ENCODE data around the gene PRDM7. TPM values are rescaled to one million over a fixed set of nuclear protein-coding genes. Genes with fewer than 3 reads are reported as not detected.

The PRDM7 gene
- total and polyA plus RNA-seq, 2 of the 4 experiments (the other 2 are of a cell fraction), result not detected

DNA sequence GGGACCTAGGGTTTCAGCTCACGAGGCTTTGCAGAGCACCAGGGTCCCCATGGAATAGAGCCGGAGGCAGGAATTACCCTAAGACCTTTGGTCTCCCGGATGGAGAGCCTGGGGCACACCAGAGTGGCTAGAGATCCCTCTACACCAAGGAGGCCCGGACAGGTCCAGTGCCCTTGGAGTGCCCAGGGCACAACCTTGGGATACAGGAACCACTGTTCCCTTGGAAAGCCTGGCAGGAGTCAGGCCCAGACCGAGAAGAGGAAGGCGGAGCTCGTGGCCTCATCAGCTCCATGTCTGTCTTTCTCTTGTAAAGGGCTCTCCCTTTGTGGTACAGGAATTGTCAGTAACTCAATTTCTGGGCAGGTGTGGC is 54.1 kb downstream of the PRDM7 start:
- H2BK120ac ChIP-seq (ENCODE audit: low read depth, low read length), result no peak overlapping the region
- H2AK9ac ChIP-seq (replicated peaks; ENCODE audit: low read depth, low read length, poor library complexity), result peak overlapping the region; percentile 82
- peak overlapping the region; percentile 53 for H3K4me3 ChIP-seq (ENCODE audit: insufficient read depth, low read depth, low read length)
- H2AK5ac ChIP-seq (ENCODE audit: low read depth, low read length), result 0 out of 2 replicates have a peak overlapping the region, but pooled peaks have one; percentile 43
- ChIA-PET POLR2A (ENCODE audit: unreplicated experiment) (no interaction called here), CTCF (no interaction called here)
- H2BK15ac ChIP-seq (ENCODE audit: low read depth, low read length), result no peak overlapping the region
- peak overlapping the region; percentile 68; the same call in 1 of the 2 replicates for H3K23ac ChIP-seq (ENCODE audit: low read depth, low read length)
- H3K4me1 ChIP-seq (ENCODE audit: control insufficient read depth, insufficient read depth, low read length), result peaks cover 10% of the 10 kb centered on the region
- H3K27me3 ChIP-seq (ENCODE audit: control insufficient read depth, insufficient read depth, low read length), result no peaks in the 10 kb centered on the region
- BruUV-seq (replicated peaks), result no TSS peak
- dilution Hi-C loops (cut with HindIII; ENCODE audit: low sequenced_read_pairs, unreplicated experiment) (no loop called here), in situ Hi-C loops (cut with MboI; ENCODE audit: low sequenced_read_pairs) (loop anchor here (5.0 kb wide), 1 partner anchor 51 kb away; no protein-coding TSS in a partner anchor), intact Hi-C loops (cut with micrococcal nuclease) (loop anchor here (10.0 kb wide), 1 partner anchor 98 kb away; the partner anchor contains the start of gene TUBB3)
- no peak overlapping the region for H3K18ac ChIP-seq (ENCODE audit: low read depth, low read length)
- no peaks in the 10 kb centered on the region; the same call in 1 of the 2 replicates for H4K20me1 ChIP-seq (ENCODE audit: insufficient read depth, low read length)
- no peak overlapping the region for H4K5ac ChIP-seq (ENCODE audit: low read depth, low read length)
- no peak overlapping the region for H2BK5ac ChIP-seq (ENCODE audit: low read depth, low read length, poor library complexity, severe bottlenecking)
- no peak overlapping the region for H2BK20ac ChIP-seq (ENCODE audit: low read depth, low read length)
- peaks cover 10 to 31% of the 10 kb centered on the region in 2 experiments for H3K79me1 ChIP-seq (ENCODE audit: low read depth in 1 of 2, low read length in 2 of 2)
- H3K9ac ChIP-seq (ENCODE audit: low read depth, low read length), result peak overlapping the region; percentile 58
- 40% methylated on average over 1 of the region's 7 CpGs; no CpG with 5 or more reads in 1 of the 2 experiments for WGBS, 2 experiments (ENCODE audit: extremely low coverage in 2 of 2, insufficient read length in 1 of 2)
- 0 out of 4 replicates have a peak overlapping the region, but pooled peaks of 1 of the 2 experiments have one; percentile 24 for H4K8ac ChIP-seq (ENCODE audit: low read depth in 2 of 2, low read length in 2 of 2)
- peak overlapping the region; percentile 6; the same call in 1 of the 2 replicates for H3K56ac ChIP-seq (ENCODE audit: extremely low read depth, insufficient read depth, low read length)
- ATAC-seq (ENCODE audit: low read depth), result no peak
- TF ChIP-seq RCOR1 (IDR thresholded peaks at IDR 0.05; ENCODE audit: insufficient replicate concordance, low read length) (no peak), MXI1 (IDR thresholded peaks at IDR 0.05; ENCODE audit: borderline replicate concordance, low read depth, low read length) (no peak), MAZ (IDR thresholded peaks at IDR 0.05; ENCODE audit: borderline replicate concordance, low read depth, low read length) (no peak), SMC3 (IDR thresholded peaks at IDR 0.05; ENCODE audit: low read depth, low read length) (no peak), MAFK (IDR thresholded peaks at IDR 0.05; ENCODE audit: low read depth, low read length) (no peak), NFE2L2 (IDR thresholded peaks at IDR 0.05; ENCODE audit: low read depth, low read length) (no peak), ELK1 (IDR thresholded peaks at IDR 0.05; ENCODE audit: borderline replicate concordance, low read depth, low read length) (no peak), CEBPB (IDR thresholded peaks at IDR 0.05; ENCODE audit: low read depth, low read length) (no peak), CTCF (conservative IDR thresholded peaks at IDR 0.05; ENCODE audit: low read depth, low read length) (no peak), RFX5 (IDR thresholded peaks at IDR 0.05; ENCODE audit: low read depth, low read length) (no peak), RAD21 (IDR thresholded peaks at IDR 0.05; ENCODE audit: low read length) (no peak), CHD1 (IDR thresholded peaks at IDR 0.05; ENCODE audit: low read depth, low read length) (no peak), BHLHE40 (IDR thresholded peaks at IDR 0.05; ENCODE audit: low read depth, low read length) (no peak), POLR2A (IDR thresholded peaks at IDR 0.05; ENCODE audit: low read depth, low read length) (no peak), FOS (IDR thresholded peaks at IDR 0.05; ENCODE audit: low read depth, low read length) (no peak)
- TF ChIP-seq, protein P1, sequence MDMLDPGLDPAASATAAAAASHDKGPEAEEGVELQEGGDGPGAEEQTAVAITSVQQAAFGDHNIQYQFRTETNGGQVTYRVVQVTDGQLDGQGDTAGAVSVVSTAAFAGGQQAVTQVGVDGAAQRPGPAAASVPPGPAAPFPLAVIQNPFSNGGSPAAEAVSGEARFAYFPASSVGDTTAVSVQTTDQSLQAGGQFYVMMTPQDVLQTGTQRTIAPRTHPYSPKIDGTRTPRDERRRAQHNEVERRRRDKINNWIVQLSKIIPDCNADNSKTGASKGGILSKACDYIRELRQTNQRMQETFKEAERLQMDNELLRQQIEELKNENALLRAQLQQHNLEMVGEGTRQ (IDR thresholded peaks at IDR 0.05; ENCODE audit: low read depth, low read length), result no peak
- peak overlapping the region; percentile 84 for H2AFZ ChIP-seq (replicated peaks; ENCODE audit: low read length, poor library complexity)
- no peaks in the 10 kb centered on the region for H3K9me3 ChIP-seq (ENCODE audit: control insufficient read depth, insufficient read depth, low read length)
- DNase-seq, result no peak
- peak overlapping the region; percentile 79 for H3K4me2 ChIP-seq (ENCODE audit: low read depth, low read length)
- peaks cover 4% of the 10 kb centered on the region; the same call in 1 of the 2 replicates for H3K36me3 ChIP-seq (ENCODE audit: control insufficient read depth, insufficient read depth, low read length)
- H3K27ac ChIP-seq (ENCODE audit: insufficient read depth, low read length), result peak overlapping the region; percentile 19; the same call in 1 of the 2 replicates
- no peak overlapping the region for H4K91ac ChIP-seq (ENCODE audit: insufficient read depth, low read depth, low read length)
- no peaks in the 10 kb centered on the region; the same call in none of the 2 replicates for H3K9me1 ChIP-seq (ENCODE audit: insufficient read depth, low read length)
- peak overlapping the region; percentile 68 for H3K14ac ChIP-seq (replicated peaks; ENCODE audit: low read depth, low read length)
- peak overlapping the region; percentile 55; the same call in 1 of the 2 replicates for H3K4ac ChIP-seq (ENCODE audit: low read depth, low read length)

Measured in IMR-90 (cell line).